ENCODE data around the gene RSRP1.

DNA sequence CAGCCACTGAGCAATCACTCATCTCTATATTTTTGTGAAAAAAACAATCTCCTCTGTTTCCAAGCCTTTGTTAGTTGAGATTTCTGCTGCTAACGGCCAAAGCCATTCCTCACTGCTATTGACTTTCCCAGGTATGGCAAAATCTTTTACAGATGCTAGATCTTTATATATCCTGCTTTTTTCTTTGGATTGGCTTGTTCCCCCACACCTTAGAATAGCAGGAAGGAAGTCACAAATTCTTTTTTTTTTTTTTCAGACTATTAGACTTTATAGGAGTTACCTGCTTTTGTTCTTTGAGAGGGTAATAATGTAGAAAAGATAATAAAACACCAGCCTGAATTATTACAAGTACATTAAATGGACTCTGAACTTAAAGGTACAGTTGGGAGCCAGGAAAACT is 39.2 kb downstream of the RSRP1 start:
- TF ChIP-seq POLR2A (IDR thresholded peaks at IDR 0.05; ENCODE audit: low read length) (no peak), GATA1 (IDR thresholded peaks at IDR 0.05; ENCODE audit: low read depth, low read length) (no peak)
